ENCODE data around the gene SMPDL3B. TPM values are rescaled to one million over a fixed set of nuclear protein-coding genes. Genes with fewer than 3 reads are reported as not detected.

SMPDL3B gene, protein sequence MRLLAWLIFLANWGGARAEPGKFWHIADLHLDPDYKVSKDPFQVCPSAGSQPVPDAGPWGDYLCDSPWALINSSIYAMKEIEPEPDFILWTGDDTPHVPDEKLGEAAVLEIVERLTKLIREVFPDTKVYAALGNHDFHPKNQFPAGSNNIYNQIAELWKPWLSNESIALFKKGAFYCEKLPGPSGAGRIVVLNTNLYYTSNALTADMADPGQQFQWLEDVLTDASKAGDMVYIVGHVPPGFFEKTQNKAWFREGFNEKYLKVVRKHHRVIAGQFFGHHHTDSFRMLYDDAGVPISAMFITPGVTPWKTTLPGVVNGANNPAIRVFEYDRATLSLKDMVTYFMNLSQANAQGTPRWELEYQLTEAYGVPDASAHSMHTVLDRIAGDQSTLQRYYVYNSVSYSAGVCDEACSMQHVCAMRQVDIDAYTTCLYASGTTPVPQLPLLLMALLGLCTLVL
- polyA plus RNA-seq (ENCODE audit: insufficient read length), result 0.14 TPM

DNA sequence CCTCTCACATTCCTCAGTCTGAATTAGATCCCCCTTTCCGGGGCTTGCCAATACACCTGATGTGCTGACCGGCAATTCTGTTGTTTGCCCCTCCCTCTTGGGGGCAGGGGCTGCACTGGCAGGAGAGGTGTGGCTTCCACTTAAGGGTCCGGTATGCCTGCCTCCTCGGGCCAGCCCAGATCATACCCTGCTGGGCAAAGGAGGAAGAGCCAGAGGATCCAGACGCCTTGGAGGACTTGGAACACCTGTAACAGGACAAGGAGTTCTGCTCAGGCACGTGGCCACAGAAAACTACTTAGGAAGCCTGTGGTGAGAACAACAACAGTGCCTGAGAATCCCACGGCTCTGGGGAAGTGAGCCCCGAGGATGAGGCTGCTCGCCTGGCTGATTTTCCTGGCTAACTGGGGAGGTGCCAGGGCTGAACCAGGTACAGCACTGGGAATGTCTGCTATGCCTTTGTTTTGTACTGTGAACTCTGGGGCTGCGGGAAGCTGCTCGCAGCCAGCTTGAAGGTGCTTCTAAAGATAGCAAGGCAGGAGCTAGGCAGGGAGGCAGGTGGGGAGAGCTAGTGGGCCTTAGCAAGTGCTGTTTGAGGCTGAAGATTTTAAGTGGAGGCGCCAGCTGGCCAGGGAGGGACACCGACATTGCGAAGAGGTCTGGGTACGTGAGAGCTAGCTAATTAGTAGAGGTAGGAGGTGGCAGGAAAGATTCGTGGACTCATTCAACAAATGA lies at the start of gene SMPDL3B:
Gene SMPDL3B, plus strand, starts transcription at position 183 of the 732 bp plus-strand sequence. Its CDS starts 184 bp downstream, at position 367.
- no peak for DNase-seq

DNA sequence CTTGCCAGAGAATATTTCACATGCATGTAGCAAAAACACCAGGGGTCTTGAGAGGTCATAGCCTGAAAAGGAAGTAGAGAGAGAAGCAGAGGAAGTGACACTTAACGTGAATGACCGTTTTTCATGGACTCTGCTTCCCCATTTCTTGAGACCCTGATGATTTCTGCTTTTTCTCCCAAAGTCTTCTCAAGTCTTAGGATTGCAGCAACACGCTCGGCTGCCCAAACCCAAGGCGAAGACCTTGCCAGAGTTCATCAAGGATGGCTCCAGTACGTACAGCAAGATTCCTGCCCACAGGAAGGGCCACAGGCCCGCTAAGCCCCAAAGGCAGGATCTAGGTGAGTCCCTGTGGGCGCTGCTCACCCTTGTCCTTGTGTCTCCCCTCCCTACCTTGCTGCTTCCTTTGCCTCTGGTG lies 49.7 kb upstream of the SMPDL3B start:
- no peak for DNase-seq

DNA sequence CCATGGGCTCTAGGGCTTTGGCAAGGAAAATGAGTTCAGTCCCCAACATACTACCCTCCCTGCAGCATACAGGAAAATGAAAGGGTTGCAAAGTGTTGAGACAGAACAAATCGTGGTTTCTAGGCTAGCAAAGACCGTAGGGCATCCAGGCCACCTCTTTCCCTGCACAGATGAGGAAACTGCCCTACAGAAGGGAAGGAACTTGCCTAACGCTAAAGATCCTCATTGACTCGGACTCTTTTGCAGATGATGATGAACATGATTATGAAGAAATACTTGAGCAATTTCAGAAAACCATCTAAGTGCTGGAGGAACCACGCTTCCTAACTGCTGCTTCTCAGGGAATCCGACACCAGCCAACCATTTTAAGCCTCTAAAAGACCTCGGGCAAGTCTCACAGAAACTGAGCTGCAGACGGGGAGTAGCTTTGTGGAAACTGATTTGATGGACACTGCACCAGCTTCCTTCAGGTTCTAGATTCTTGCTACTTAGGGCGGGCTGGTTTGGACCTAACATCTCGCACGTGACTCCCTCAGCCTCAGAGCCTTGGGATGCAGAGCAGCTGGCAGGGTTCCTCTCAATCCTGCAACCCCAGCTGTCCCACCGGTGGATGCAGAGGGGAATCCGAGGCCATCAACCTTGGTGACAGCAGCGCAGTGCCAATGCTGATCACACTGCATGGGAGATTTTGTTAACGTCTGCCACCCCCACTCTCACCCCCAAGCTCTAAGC lies 49.0 kb upstream of the SMPDL3B start:
- DNase-seq, result no peak

DNA sequence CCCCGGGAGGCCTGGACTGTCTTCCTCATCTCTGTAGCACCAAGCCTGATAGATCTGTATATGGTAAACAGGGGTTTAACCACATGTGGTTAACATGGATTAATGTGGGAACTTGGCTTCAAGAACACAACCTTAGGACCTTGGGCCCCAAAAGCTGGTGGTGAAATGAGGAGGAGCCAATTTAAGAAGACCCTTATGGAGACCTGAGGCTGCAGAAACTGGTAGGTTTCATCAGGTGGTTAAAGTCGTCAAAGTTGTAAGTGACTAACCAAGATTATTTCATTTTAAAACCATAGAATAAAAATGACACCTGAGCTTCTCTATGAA lies 48.5 kb upstream of the SMPDL3B start:
- no peak for DNase-seq

DNA sequence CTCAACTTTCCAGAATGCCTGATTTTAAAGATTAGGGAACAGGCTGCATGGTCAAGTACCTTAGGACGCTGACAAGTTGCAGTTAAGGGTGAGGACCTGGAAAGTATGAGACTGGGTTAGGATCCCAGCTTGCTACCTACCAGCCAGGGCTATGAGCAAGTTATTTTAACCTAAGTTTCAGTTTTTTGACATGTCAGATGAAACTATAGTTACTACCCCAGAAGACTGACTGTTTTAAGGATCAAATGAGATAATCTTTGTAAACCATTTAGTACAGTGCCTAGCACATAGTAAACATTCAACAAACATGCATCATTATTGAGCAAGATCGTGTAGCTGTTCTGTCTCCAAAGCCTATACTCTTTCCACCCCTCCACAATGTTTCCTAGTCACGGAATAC lies 48.1 kb upstream of the SMPDL3B start:
- DNase-seq, result no peak

DNA sequence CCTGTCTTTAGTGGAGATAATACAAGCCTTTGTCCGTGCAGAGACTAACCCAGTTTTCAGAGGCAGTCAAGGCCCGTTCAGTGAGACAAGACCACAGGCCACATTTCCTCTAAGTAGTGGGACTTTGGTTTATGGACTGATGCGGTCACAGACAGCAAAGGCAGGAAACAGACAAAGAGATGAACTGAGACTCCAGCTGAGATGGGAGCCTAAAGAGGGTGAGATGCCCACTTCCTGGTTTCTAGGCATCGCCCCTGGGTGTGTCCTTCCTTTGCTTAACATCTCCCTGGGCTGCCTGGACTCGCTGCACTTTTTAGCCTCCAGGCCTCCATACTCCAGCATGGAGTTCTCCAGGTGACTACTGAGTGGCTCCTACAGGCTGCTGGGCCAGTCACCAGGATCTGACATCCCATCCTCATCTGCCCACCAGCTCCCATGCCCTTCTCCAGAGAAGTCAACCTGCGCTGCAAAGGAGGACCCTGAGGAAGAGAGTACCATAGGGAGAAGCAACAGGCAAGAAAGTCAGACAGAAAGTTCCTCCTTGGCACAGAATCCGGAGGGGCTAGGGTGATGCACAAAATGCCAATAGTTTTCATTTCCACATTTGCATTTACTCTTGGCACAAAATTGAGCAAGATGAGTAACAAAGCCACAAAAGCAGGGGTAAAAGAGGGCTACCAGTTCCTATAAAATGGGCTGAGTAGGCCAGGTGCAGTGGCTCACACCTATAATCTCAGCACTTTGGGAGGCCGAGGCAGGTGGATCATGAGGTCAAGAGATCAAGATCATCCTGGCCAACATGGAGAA lies 47.4 kb upstream of the SMPDL3B start:
- no peak for DNase-seq

DNA sequence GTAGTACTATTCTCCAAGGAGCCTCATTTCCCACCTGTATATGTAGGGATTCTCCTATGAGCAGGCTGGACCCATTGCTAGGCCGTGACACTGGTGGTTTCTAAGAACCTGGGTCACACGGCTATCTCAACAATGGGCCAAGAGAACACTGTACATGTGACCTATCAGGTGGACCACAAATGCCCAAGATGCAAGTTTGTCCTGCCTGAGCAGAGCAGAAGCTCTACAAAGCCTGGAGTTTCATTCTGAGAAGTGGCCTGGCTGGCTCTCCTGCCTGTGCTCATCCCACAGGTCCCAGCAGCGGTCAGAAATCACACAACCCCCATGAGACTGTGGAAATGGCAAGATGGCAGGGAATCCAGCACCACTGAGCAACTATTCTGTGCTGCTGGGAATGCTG lies 45.3 kb upstream of the SMPDL3B start:
- DNase-seq, result no peak

DNA sequence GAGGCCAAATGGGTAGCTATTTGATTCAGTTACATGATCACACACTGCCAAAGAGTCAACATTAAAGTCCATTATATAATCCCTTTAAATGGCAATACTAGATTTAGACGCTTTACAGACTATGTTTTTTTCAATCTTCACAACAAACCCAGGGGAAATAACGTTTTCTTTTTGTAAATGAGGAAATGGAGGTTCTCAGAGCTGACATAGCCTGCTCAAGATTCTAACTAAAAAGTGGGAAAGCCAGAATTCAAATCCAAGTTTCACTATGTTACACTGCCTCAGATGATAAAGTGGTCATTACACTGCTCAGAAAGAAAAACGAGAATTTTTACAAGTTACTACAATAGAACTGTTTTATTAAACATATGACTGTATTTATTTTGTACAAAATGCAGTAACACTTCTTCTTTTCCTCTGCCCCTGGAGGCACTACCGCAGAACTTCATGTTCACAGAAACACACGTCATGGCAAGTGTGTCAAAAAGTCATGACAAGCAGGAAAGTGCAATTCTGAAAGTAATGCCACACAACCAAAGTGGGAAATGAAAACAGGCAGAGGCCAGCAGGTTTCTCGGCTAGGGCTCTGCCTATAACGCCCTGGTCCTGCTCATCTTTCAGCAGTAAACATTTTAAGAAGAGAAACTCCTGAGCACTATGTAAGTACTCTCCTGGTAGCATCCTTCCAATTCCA lies 43.5 kb upstream of the SMPDL3B start:
- DNase-seq, result no peak

DNA sequence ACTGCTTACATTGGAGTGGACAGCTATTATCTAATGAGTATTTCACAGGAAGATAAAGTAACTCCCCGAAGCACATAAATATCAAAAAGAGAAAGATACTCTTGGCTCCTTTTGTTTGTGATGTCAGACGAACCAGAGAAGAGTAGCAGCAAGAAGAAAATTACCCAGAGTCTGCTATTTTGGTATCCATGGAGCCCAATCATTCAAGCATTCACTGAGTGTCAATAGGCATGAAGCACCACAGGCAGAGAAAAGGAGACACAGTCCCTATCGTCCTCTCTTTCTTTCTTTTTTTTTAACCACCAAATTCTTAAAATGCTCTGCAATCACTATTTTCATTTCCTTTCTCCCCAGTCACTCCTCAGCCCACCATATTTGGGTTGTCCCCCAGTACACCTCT lies 40.3 kb upstream of the SMPDL3B start:
- no peak for DNase-seq

DNA sequence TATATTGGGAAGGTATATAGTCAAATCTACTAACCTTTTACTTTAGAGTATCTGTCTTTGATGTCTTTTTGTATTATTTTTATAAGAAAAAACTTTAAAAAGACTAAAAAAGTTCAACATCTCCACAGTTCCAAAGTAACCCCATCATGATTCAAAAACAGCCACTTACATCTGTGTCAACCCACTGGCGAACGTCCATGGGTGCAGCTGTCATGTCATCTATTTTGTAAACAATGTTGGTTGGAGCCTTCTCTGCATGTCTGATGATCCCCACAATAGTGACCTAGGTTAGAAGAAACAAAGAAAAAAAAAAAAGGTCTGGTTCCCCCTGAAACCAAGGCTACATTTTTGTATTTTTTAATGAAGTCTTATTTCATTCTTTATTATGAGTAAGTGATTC lies 28.0 kb upstream of the SMPDL3B start:
- DNase-seq, result no peak

DNA sequence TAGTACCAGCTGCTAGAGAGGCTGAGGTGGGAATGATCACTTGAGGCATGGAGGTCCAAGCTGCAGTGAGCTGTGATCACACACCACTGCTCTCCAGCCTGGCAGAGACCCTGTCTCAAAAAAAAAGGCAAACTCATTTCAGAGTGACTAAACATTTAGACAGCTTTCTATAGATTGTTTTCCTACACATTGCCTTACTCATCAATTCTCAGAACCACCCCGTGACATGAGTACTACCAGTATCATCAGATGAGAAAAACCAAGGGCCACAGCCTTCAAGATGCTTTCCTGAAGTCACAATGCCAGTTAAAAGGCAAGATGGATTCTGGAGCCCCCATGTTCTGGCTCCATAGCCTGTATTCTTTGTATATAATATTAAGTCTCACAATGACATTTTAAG lies 22.4 kb upstream of the SMPDL3B start:
- no peak for DNase-seq

DNA sequence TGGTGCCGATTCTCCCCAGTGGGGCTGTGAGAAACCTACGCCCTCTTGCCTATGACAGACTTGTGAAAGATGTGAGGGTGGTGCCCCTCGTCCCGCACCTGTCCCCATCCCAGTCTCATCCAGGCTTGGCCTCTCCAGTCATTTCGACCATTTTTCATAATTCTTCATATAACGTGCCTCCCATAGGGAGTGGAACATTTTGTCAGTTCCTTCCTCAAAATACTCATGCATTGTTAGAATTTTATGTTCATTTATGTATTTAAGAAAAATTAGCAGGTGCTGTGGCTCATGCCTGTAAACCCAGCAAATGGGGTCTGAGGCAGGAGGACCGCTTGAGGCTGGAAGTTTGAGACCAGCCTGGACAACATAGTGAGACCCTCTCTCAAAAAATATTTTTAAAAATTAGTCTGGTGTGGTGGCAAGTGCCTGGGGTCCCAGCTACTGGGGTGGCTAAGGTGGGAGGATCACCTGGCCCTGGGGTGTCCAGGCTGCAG lies 19.7 kb upstream of the SMPDL3B start:
- no peak for DNase-seq

DNA sequence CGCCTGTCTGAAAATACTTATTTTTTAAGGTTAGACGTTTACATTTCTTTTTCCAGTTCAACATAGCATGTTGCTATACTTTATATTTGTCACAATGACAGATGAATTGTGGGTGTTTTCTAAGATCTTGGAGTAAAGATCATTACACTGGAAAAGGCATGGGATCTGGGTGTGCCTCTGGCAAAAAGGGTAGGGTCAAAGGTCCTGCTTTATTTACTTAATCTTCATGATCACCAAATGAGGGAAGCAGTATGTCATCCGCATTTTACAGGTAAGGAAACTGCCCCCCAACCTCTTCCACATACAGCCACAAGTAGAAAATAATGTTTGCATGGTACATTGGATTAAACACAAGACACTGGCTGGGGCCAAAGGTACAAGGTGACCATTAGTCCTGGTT lies 12.5 kb upstream of the SMPDL3B start:
- DNase-seq, result no peak

DNA sequence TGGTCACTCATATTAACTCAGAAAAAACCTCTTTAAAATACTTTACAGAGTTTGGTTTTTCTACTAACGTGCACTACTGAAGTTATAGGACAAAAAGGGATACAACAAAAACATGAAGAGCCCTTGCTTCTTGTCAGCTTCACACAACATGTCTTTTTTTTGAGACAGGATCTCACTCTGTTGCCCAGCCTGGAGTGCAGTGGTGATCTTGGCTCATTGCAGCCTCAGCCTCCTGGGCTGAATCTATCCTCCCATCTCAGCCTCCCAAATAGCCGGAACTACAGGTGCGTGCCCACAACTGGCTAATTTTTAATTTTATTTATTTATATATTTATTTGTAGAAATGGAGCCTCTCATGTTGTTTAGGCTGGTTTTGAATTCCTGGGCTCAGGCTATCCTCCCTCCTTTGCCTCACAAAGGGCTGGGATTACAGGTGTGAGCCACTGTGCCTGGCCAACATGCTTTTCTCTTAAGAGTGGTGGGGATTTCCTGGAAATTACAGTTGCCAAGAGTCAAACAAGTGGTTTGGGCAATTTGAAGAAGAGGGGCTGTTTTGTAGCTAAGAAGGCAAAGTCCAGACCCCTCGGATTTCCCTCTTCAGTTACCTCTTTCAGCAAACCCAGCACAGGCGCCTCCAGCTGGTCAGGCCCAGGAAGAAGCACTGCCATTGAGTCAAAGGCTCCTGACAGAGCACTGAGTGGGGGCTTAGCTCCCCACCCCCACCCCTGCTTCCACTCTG lies 6.4 kb upstream of the SMPDL3B start:
- DNase-seq, result no peak

DNA sequence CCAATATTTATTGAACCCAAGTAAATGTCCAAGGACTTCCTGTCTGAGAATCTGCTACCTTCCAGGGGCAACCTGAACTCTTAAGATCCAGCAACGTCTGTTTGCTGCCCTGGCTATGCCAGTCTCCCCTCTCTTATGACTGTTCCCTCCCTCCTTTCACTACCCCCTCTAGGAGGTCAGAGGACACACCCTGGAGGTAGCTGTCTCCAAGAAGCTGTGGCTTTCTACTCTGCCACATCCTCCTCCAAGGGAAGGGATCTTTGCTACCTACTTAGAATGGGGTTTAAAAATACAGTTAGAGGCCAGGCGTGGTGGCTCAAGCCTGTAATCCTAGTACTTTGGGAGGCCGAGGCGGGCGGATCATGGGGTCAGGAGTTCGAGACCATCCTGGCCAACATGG lies 3.6 kb upstream of the SMPDL3B start:
- no peak for DNase-seq

DNA sequence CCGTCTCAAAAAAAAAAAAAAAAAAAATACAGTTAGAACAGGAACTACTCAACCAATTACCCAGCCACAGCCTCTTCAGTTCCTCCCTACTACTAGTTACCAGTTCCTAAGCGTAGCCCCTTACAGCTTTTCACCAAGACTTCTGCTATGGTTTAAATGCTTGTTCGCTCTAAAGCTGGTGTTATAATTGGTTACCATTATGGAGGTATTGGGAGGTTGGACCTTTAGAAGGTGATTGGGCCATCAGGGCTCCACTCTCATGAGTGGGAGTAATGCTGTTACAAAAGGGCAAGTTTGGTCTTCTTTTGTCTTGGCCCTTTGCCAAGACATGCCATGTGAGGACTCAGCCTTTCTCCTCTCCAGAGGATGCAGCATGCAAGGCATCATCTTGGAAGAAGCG lies 3.0 kb upstream of the SMPDL3B start:
- no peak for DNase-seq

DNA sequence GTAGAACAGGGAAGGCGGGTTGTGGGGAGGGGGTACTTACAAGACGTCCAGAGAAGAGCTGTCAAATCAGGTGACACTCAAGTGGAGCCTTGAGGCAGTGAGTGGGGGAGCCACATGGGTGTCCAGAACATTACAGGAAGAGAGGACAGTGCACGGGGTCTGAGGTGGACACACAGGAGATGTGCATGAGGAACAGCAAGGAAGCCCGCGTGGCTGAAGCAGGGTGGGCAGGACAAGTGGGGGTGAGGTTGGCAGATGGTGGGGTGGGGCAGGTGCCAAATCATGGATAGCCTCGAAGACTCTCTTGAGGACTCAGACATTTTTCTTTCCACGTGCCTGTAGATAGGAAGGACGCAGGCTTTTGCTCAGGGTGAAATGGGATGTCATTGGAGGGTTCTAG lies 921 bp downstream of the SMPDL3B start:
- DNase-seq, result no peak

DNA sequence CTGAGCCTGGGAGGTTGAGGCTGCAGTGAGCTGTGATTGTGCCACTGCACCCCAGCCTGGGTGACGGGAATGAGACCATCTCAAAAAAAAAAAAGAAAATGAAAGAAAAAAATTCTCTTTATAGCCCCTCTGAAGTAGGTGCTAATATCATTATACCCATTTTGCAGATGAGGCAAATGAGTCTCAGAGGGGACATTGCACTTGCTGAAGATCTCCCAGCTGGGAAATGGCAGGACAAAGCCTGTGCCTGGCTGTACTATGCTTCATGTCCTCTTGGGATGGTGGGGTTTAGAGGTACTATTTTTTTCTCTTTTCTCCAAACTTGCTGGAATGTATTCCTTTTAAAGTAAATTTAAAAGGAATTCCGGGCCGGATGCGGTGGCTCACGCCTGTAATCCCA lies 1.6 kb downstream of the SMPDL3B start:
- no peak for DNase-seq

DNA sequence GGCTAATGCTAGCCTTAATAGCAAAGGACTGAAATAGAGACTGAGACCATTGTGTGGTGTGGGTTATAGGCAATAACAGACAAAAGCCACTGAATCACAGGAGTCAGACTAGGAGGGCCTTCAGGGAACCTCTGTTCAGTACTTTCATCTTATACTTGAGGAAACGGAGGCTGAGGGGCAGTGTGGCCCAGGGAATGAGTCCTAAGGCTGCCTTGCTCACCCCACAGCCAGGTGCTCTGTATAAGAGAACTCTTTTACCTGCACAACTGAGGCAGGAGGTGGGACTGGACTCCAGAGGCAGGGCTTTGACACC lies 2.7 kb downstream of the SMPDL3B start:
- no peak for DNase-seq

DNA sequence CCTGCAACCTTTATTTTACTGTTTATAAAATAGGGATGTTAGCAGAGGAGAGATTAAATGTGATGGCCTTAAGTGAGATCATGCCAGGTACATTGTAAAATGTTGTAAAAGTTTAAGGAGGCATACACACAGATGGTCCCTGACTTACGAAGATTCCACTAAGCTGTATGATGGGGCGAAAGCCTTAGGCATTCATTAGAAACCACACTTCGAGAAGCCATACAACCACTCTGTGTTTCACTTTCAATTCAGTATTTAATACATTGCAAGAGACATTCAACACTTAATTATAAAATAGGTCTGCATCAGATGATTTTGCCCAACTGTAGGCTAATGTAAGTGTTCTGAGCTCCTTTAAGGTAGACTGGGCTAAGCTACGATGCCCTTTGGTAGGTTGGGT lies 3.7 kb downstream of the SMPDL3B start:
- DNase-seq, result no peak

DNA sequence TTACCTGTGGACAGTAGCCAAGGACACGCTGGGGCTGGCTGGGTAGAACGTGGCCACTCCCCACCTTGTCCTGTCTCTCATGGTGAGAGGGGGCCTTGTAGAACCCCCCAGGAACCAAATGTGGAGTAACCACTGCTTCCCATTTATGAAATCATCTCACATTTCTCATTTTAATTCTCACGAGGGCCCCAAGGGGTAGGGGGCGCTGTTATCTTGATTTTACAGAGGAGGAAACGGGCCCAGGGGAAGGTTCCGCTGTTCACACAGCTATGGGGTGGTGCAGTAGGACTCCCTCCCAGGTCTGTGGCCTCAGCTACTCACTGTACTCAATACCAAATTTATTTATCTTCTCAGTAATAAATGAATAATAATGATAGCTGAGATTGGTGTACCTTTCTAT lies 5.5 kb downstream of the SMPDL3B start:
- no peak for DNase-seq

Measured in hindlimb muscle (tissue), 1 donor.